Measurements from ENCODE around the gene GNRHR. TPM values are rescaled to one million over a fixed set of nuclear protein-coding genes. Genes with fewer than 3 reads are reported as not detected.

GNRHR gene
- total RNA-seq, 6 donors from 2014 or later, result not detected

- Histone ChIP-seq H3K27ac (no peak overlapping the region), H3K9me3 (peaks cover 0 to 6% (median 0%) of the 10 kb centered on the region in 4 donors), H3K36me3 (no peaks in the 10 kb centered on the region), H3K4me1 (no peaks in the 10 kb centered on the region), H3K4me3 (no peak overlapping the region), H3K27me3 (no peaks in the 10 kb centered on the region)
- ATAC-seq (ENCODE audit: low FRiP score in 2 of 2), result no peak
- DNase-seq, result no peak
- TF ChIP-seq POLR2A (IDR thresholded peaks at IDR 0.05) (no peak), POLR2AphosphoS5 (IDR thresholded peaks at IDR 0.05) (no peak), CTCF (IDR thresholded peaks at IDR 0.05) (no peak), EP300 (IDR thresholded peaks at IDR 0.05) (no peak)
- 92 to 94% methylated on average over 4 of the region's 4 CpGs for WGBS, 2 donors
Observed at GRCh38 chr4:67725981-67726380, 28.2 kb downstream of the GNRHR start.

- 91 to 100% methylated on average over 1 of the region's 1 CpG for WGBS, 2 donors
- Histone ChIP-seq H3K9me3 (peaks cover 0 to 6% (median 0%) of the 10 kb centered on the region in 4 donors), H3K27me3 (no peaks in the 10 kb centered on the region), H3K4me1 (no peaks in the 10 kb centered on the region), H3K4me3 (no peak overlapping the region), H3K27ac (no peak overlapping the region), H3K36me3 (peaks cover 0 to 4% (median 0%) of the 10 kb centered on the region in 4 donors)
- no peak for ATAC-seq (ENCODE audit: low FRiP score in 2 of 2)
- DNase-seq, result no peak
- TF ChIP-seq EP300 (IDR thresholded peaks at IDR 0.05), result no peak
- TF ChIP-seq POLR2A (IDR thresholded peaks at IDR 0.05), result no peak
- TF ChIP-seq CTCF (IDR thresholded peaks at IDR 0.05), result no peak
- no peak for TF ChIP-seq POLR2AphosphoS5 (IDR thresholded peaks at IDR 0.05)
Observed at GRCh38 chr4:67725132-67725531, 29.1 kb downstream of the GNRHR start.

- ATAC-seq (ENCODE audit: low FRiP score in 2 of 2), result no peak
Observed at GRCh38 chr4:67723949-67724348, 30.2 kb downstream of the GNRHR start.

GRCh38 chr4:67723341-67723740, 30.8 kb downstream of the GNRHR start:
- peaks cover 0 to 6% (median 0%) of the 10 kb centered on the region in 4 donors for H3K9me3 ChIP-seq
- no peaks in the 10 kb centered on the region for H3K4me1 ChIP-seq
- DNase-seq (no peak), ATAC-seq (ENCODE audit: low FRiP score in 2 of 2) (peak in 1 of 2 donors; percentile 56)
- no peak overlapping the region for H3K4me3 ChIP-seq
- WGBS, 2 donors, result 95 to 97% methylated on average over 5 of the region's 5 CpGs
- no peaks in the 10 kb centered on the region for H3K27me3 ChIP-seq
- TF ChIP-seq EP300 (IDR thresholded peaks at IDR 0.05), result no peak
- TF ChIP-seq POLR2AphosphoS5 (IDR thresholded peaks at IDR 0.05), result no peak
- TF ChIP-seq CTCF (IDR thresholded peaks at IDR 0.05), result no peak
- no peak overlapping the region for H3K27ac ChIP-seq
- peaks cover 0 to 4% (median 0%) of the 10 kb centered on the region in 4 donors for H3K36me3 ChIP-seq

More at GRCh38 chr4:67723949-67724348, 30.2 kb downstream of the GNRHR start:
- no peaks in the 10 kb centered on the region for H3K27me3 ChIP-seq
- H3K4me1 ChIP-seq, result no peaks in the 10 kb centered on the region
- H3K9me3 ChIP-seq, result peaks cover 0 to 6% (median 0%) of the 10 kb centered on the region in 4 donors
- DNase-seq, result peak in 1 of 2 donors; percentile 62
- no peak overlapping the region for H3K4me3 ChIP-seq
- TF ChIP-seq POLR2AphosphoS5 (IDR thresholded peaks at IDR 0.05), result no peak
- TF ChIP-seq EP300 (IDR thresholded peaks at IDR 0.05), result no peak
- H3K27ac ChIP-seq, result no peak overlapping the region
- WGBS, 2 donors, result 90 to 92% methylated on average over 10 of the region's 10 CpGs
- peaks cover 0 to 4% (median 0%) of the 10 kb centered on the region in 4 donors for H3K36me3 ChIP-seq

- no peaks in the 10 kb centered on the region for H3K27me3 ChIP-seq
- no peak overlapping the region for H3K4me3 ChIP-seq
- H3K27ac ChIP-seq, result no peak overlapping the region
- H3K4me1 ChIP-seq, result no peaks in the 10 kb centered on the region
- 94% methylated on average over 9 of the region's 9 CpGs for WGBS, 2 donors
- H3K36me3 ChIP-seq, result peaks cover 0 to 5% (median 0%) of the 10 kb centered on the region in 4 donors
- DNase-seq (no peak), ATAC-seq (ENCODE audit: low FRiP score in 2 of 2) (no peak)
- no peak for TF ChIP-seq POLR2AphosphoS5 (IDR thresholded peaks at IDR 0.05)
- TF ChIP-seq POLR2A (IDR thresholded peaks at IDR 0.05), result no peak
- no peaks in the 10 kb centered on the region for H3K9me3 ChIP-seq
Observed at GRCh38 chr4:67721770-67722597, 32.2 kb downstream of the GNRHR start.

All from upper lobe of left lung (tissue), 6 donors.